ENCODE measurements around the gene MPI. TPM values are rescaled to one million over a fixed set of nuclear protein-coding genes. Genes with fewer than 3 reads are reported as not detected.

MPI gene
- total RNA-seq, 2 experiments from 2014 or later, result 67.1 to 74.3 TPM

- peaks cover 27% of the 10 kb centered on the region for H3K36me3 Mint-ChIP-seq (ENCODE audit: low read depth)
- no peaks in the 10 kb centered on the region for H3K9me3 Mint-ChIP-seq
- DNase-seq (peak; percentile 54), ATAC-seq (peak; percentile 25)
- CTCF ChIA-PET, result interaction anchor here (0.9 to 3.8 kb wide), 4 partner anchors 24 to 75 kb away, joined by 5 to 29 read pairs (median 7); partner anchors contain the start of gene MPI
- peak overlapping the region; percentile 90 for H3K4me3 Mint-ChIP-seq
- POLR2A ChIA-PET, result interaction anchor here (0.9 to 4.5 kb wide), 3 partner anchors 12 to 58 kb away, joined by 4 to 18 read pairs (median 7); no protein-coding TSS in a partner anchor
- TF ChIP-seq CTCF (IDR thresholded peaks at IDR 0.05), result no peak
- H3K4me1 Mint-ChIP-seq (ENCODE audit: low read depth), result peaks cover 44% of the 10 kb centered on the region
- no peaks in the 10 kb centered on the region for H3K27me3 Mint-ChIP-seq
- peak overlapping the region; percentile 94 for H3K27ac Mint-ChIP-seq
- intact Hi-C loops (cut with micrococcal nuclease), result no loop called here
Observed at GRCh38 chr15:74845581-74845980, 44.3 kb upstream of the MPI start.

GRCh38 chr15:74847432-74847831, 42.4 kb upstream of the MPI start:
- Mint-ChIP-seq H3K36me3 (ENCODE audit: low read depth) (peaks cover 23% of the 10 kb centered on the region), H3K4me1 (ENCODE audit: low read depth) (peaks cover 26% of the 10 kb centered on the region), H3K9me3 (no peaks in the 10 kb centered on the region), H3K4me3 (no peak overlapping the region), H3K27me3 (no peaks in the 10 kb centered on the region), H3K27ac (no peak overlapping the region)
- no peak for TF ChIP-seq CTCF (IDR thresholded peaks at IDR 0.05)
- ATAC-seq (no peak), DNase-seq (no peak)
- CTCF ChIA-PET, result interaction anchor here (1.0 to 3.8 kb wide), 4 partner anchors 11 to 77 kb away, joined by 3 to 29 read pairs (median 6); no protein-coding TSS in a partner anchor
- intact Hi-C loops (cut with micrococcal nuclease), result no loop called here
- POLR2A ChIA-PET, result interaction anchor here (0.7 to 4.5 kb wide), 2 partner anchors 9 to 23 kb away, joined by 3 to 18 read pairs; no protein-coding TSS in a partner anchor

GRCh38 chr15:74850393-74850792, 39.4 kb upstream of the MPI start:
- Mint-ChIP-seq H3K27me3 (no peaks in the 10 kb centered on the region), H3K4me3 (no peak overlapping the region), H3K36me3 (ENCODE audit: low read depth) (peaks cover 21% of the 10 kb centered on the region), H3K9me3 (no peaks in the 10 kb centered on the region), H3K27ac (no peak overlapping the region), H3K4me1 (ENCODE audit: low read depth) (peaks cover 9% of the 10 kb centered on the region)
- ChIA-PET CTCF (interaction anchor here (0.8 kb wide), 1 partner anchor 81 kb away, joined by 3 read pairs; no protein-coding TSS in a partner anchor), POLR2A (interaction anchor here (1.0 to 1.6 kb wide), 2 partner anchors 20 to 52 kb away, joined by 3 to 4 read pairs; no protein-coding TSS in a partner anchor)
- DNase-seq, result no peak
- ATAC-seq, result no peak
- intact Hi-C loops (cut with micrococcal nuclease), result no loop called here
- TF ChIP-seq CTCF (IDR thresholded peaks at IDR 0.05), result no peak

- peaks cover 15% of the 10 kb centered on the region for H3K36me3 Mint-ChIP-seq (ENCODE audit: low read depth)
- no peaks in the 10 kb centered on the region for H3K9me3 Mint-ChIP-seq
- DNase-seq, result no peak
- H3K4me1 Mint-ChIP-seq (ENCODE audit: low read depth), result peaks cover 5% of the 10 kb centered on the region
- TF ChIP-seq CTCF (IDR thresholded peaks at IDR 0.05), result no peak
- no peak overlapping the region for H3K27ac Mint-ChIP-seq
- H3K4me3 Mint-ChIP-seq, result no peak overlapping the region
- ChIA-PET POLR2A (interaction anchor here (1.0 to 1.6 kb wide), 2 partner anchors 8 to 50 kb away, joined by 3 to 4 read pairs; no protein-coding TSS in a partner anchor), CTCF (interaction anchor here (0.8 to 1.5 kb wide), 2 partner anchors 18 to 81 kb away, joined by 3 to 4 read pairs; no protein-coding TSS in a partner anchor)
- ATAC-seq, result no peak
- H3K27me3 Mint-ChIP-seq, result no peaks in the 10 kb centered on the region
- intact Hi-C loops (cut with micrococcal nuclease), result no loop called here
Observed at GRCh38 chr15:74851960-74852359, 37.9 kb upstream of the MPI start.

GRCh38 chr15:74854453-74855022, 35.3 kb upstream of the MPI start:
- Mint-ChIP-seq H3K36me3 (ENCODE audit: low read depth) (peaks cover 13% of the 10 kb centered on the region), H3K9me3 (no peaks in the 10 kb centered on the region), H3K27ac (no peak overlapping the region), H3K4me1 (ENCODE audit: low read depth) (peaks cover 28% of the 10 kb centered on the region), H3K4me3 (no peak overlapping the region), H3K27me3 (no peaks in the 10 kb centered on the region)
- ATAC-seq (no peak), DNase-seq (no peak)
- POLR2A ChIA-PET, result interaction anchor here (1.4 to 1.5 kb wide), 2 partner anchors 14 to 44 kb away, joined by 4 to 6 read pairs; no protein-coding TSS in a partner anchor
- CTCF ChIA-PET, result interaction anchor here (0.9 to 4.2 kb wide), 5 partner anchors 10 to 223 kb away, joined by 3 to 14 read pairs (median 4); no protein-coding TSS in a partner anchor
- TF ChIP-seq CTCF (IDR thresholded peaks at IDR 0.05), result no peak
- intact Hi-C loops (cut with micrococcal nuclease), result no loop called here
